Thyroid gland (tissue), 4 donors: ENCODE results near the gene DENND1C. TPM values are rescaled to one million over a fixed set of nuclear protein-coding genes. Genes with fewer than 3 reads are reported as not detected.

Experiments used
- DNase-seq, 2 donors: peaks; one replicate each; pipeline ENCODE4 v3.0.0-alpha.2; 2019
- H3K27ac ChIP-seq, 3 donors: fragments of 200-600 bp; sonication (generic); 1 replicate in 2 of 3; 2 replicates in 1 of 3; pipeline ENCODE4 v1.5.1; 2016 to 2019; ENCODE audit warnings: mild to moderate bottlenecking in 1 of 3, moderate library complexity in 1 of 3
- H3K27me3 ChIP-seq: fragments of 200-600 bp; sonication (generic); one replicate; pipeline ENCODE4 v1.5.1; 2019
- H3K36me3 ChIP-seq, 2 donors: fragments of 200-600 bp; sonication (generic); one replicate each; pipeline ENCODE4 v1.5.1; 2016 to 2019
- H3K4me1 ChIP-seq, 2 donors: fragments of 200-600 bp; sonication (generic); one replicate each; pipeline ENCODE4 v1.5.1; 2017 to 2019
- H3K4me3 ChIP-seq, 3 donors: fragments of 200-600 bp; sonication (generic); replicated peaks in 1 of 3; 1 replicate in 2 of 3; 2 replicates in 1 of 3; pipeline ENCODE4 v1.5.1; 2016; ENCODE audit warnings: mild to moderate bottlenecking in 1 of 3
- H3K9me3 ChIP-seq: fragments of 200-600 bp; sonication (generic); one replicate; pipeline ENCODE4 v1.5.1; 2017
- CTCF ChIP-seq, 6 experiments: fragments of 200-600 bp in 3 of 6; fragments of 450-650 bp in 3 of 6; sonication (generic) in 3 of 6; IDR thresholded peaks; one replicate each; pipeline ENCODE4 v1.5.1; 2016 to 2019; ENCODE audit warnings: antibody characterized with exemption in 6 of 6, mild to moderate bottlenecking in 2 of 6, inconsistent platforms in 1 of 6, moderate library complexity in 1 of 6
- POLR2A ChIP-seq, 2 donors: fragments of 450-650 bp; IDR thresholded peaks; one replicate each; pipeline ENCODE4 v1.6.1; 2017; ENCODE audit warnings: antibody characterized with exemption in 2 of 2, mild to moderate bottlenecking in 2 of 2, moderate library complexity in 1 of 2
- WGBS, 2 donors: methylation state at CpG; one replicate each; pipeline ENCODE4 v1.1.5; 2017; 5-methylcytosine and 5-hydroxymethylcytosine counted together
- intact Hi-C: fragments of 100-400 bp; cut with DNase I; formaldehyde crosslinking; loops from one replicate; pipeline ENCODE4 v1.15.1; 2023
- total RNA-seq, 4 donors: library from RNA; depleted of rRNA; stranded (reverse); fragments of >200 nt; gene quantifications; one replicate each; pipeline ENCODE4 v1.2.3, GENCODE V29; 2016

Gene DENND1C
- total RNA-seq, 4 donors from 2014 or later = 1.3 to 2.1 (median 1.8) TPM; not detected in 1

GRCh38 chr19:6503407-6504201, 22.0 kb upstream of the DENND1C start:
- no peak overlapping the region for H3K27ac ChIP-seq
- no peaks in the 10 kb centered on the region for H3K36me3 ChIP-seq
- no peak for DNase-seq
- intact Hi-C loops = no loop called here
- no peaks in the 10 kb centered on the region for H3K9me3 ChIP-seq
- peaks cover 7 to 10% of the 10 kb centered on the region in 2 donors for H3K4me1 ChIP-seq
- TF ChIP-seq CTCF (IDR thresholded peaks at IDR 0.05) (no peak), POLR2A (IDR thresholded peaks at IDR 0.05) (no peak)
- H3K4me3 ChIP-seq = no peak overlapping the region
- peaks cover 19% of the 10 kb centered on the region for H3K27me3 ChIP-seq
- 77 to 83% methylated on average over 9 of the region's 9 CpGs for WGBS, 2 donors

- no peak within 1 kb of the TSS for H3K4me3 ChIP-seq
- H3K36me3 ChIP-seq = no peaks in the 10 kb centered on the region
- peaks cover 19% of the 10 kb centered on the region for H3K27me3 ChIP-seq
- TF ChIP-seq CTCF (IDR thresholded peaks at IDR 0.05) = no peak
- 5% methylated on average over 9 of the region's 71 CpGs; no CpG with 5 or more reads in 1 of the 2 donors for WGBS, 2 donors
- intact Hi-C loops = no loop called here
- H3K27ac ChIP-seq = no peak within 1 kb of the TSS
- no peaks in the 10 kb centered on the region for H3K9me3 ChIP-seq
- H3K4me1 ChIP-seq = peaks cover 7 to 10% of the 10 kb centered on the region in 2 donors
- no peak for DNase-seq
Observed at GRCh38 chr19:6501740-6502648, 20.4 kb upstream of the DENND1C start, which contains the start of gene TUBB4A. Gene TUBB4A (minus strand): TSS chr19:6502309. CDS start chr19:6502212, 97 bp downstream.

- H3K27me3 ChIP-seq = peaks cover 19% of the 10 kb centered on the region
- WGBS, 2 donors = 44 to 48% methylated on average over 16 to 18 of the region's 24 CpGs
Observed at GRCh38 chr19:6500837-6501739, 19.5 kb upstream of the DENND1C start.

More at GRCh38 chr19:6500837-6501739, 19.5 kb upstream of the DENND1C start:
- no peak for TF ChIP-seq CTCF (IDR thresholded peaks at IDR 0.05)
- no peak for TF ChIP-seq POLR2A (IDR thresholded peaks at IDR 0.05)
- Histone ChIP-seq H3K4me3 (no peak overlapping the region), H3K9me3 (no peaks in the 10 kb centered on the region), H3K4me1 (peaks cover 7 to 10% of the 10 kb centered on the region in 2 donors), H3K36me3 (no peaks in the 10 kb centered on the region), H3K27ac (no peak overlapping the region)
- DNase-seq = no peak
- intact Hi-C loops = no loop called here
